HepG2 (cell line): ENCODE data around the gene COBL. TPM values are rescaled to one million over a fixed set of nuclear protein-coding genes. Genes with fewer than 3 reads are reported as not detected.

ENCODE experiments used
- ATAC-seq: fragments of 200-7000 bp; cut with Tn5 transposase; 3 replicates; pipeline ENCODE4 v1.9.1; 2020; ENCODE audit warnings: mild to moderate bottlenecking, moderate library complexity
- BruUV-seq: library from RNA; stranded (reverse); fragments of 400-500 nt; replicated peaks from 2 replicates; lab custom pipeline; 2021; lab: Mats Ljungman, UMichigan
- CTCF ChIA-PET: fragments of 300-600 bp; formaldehyde crosslinking; extraction: SDS; loops from one replicate; lab custom pipeline; 2021; ENCODE audit warnings: low total read pairs, inconsistent platforms, low intra/inter-chr PET ratio; lab: Yijun Ruan, JAX
- POLR2A ChIA-PET: fragments of 350-600 bp; sonication (Branson Sonifier 250); formaldehyde crosslinking; loops from one replicate; lab custom pipeline; 2020; ENCODE audit warnings: antibody characterized with exemption, inconsistent platforms; lab: Yijun Ruan, JAX
- DNase-seq: peaks from one replicate; pipeline ENCODE4 v3.0.0-alpha.2; 2015; ENCODE audit warnings: low spot score
- FAIRE-seq: peaks from 3 replicates; lab custom pipeline; 2011; peaks lifted over from hg19 to GRCh38; lab: Jason Lieb, UNC
- H2AFZ ChIP-seq: one replicate; pipeline ENCODE4 v1.6.1; 2011; ENCODE audit warnings: low read length, inconsistent platforms
- H3K27ac ChIP-seq: fragments of 300-600 bp; 3 replicates; pipeline ENCODE4 v1.8.0; 2011; ENCODE audit warnings: mixed run types, mild to moderate bottlenecking, mixed read lengths, low read length, inconsistent platforms; ENCODE audit not compliant: insufficient read depth; ENCODE audit errors: extremely low read length
- H3K27me3 ChIP-seq, 2 experiments: fragments of 200-600 bp in 1 of 2; 2 replicates in 1 of 2; 3 replicates in 1 of 2; pipeline versions ENCODE4 v1.6.0 to v1.8.0; 2011; ENCODE audit warnings: low read length in 2 of 2, mild to moderate bottlenecking in 2 of 2, moderate library complexity in 2 of 2, inconsistent platforms in 1 of 2; ENCODE audit not compliant: insufficient read depth in 2 of 2, control insufficient read depth in 1 of 2
- H3K36me3 ChIP-seq, 2 experiments: fragments of 200-600 bp in 1 of 2; replicated peaks in 1 of 2; 2 replicates in 1 of 2; 3 replicates in 1 of 2; pipeline versions ENCODE4 v1.5.1 to v1.8.0; 2011; ENCODE audit warnings: low read length in 2 of 2, inconsistent platforms in 1 of 2; ENCODE audit not compliant: insufficient read depth in 2 of 2, control insufficient read depth in 1 of 2
- H3K4me1 ChIP-seq: 2 replicates; pipeline ENCODE4 v1.5.1; 2012; ENCODE audit warnings: low read length, inconsistent platforms; ENCODE audit not compliant: insufficient read depth
- H3K4me2 ChIP-seq: 2 replicates; pipeline ENCODE4 v1.6.0; 2011; ENCODE audit warnings: low read depth, low read length, inconsistent platforms
- H3K4me3 ChIP-seq, 3 experiments: fragments of 200-600 bp in 1 of 3; sonication (generic), shearing (Covaris generic) in 1 of 3; replicated peaks in 1 of 3; 2 replicates each; pipeline ENCODE4 v1.5.1; 2011 to 2016; ENCODE audit warnings: low read length in 3 of 3, inconsistent platforms in 2 of 3, low read depth in 2 of 3, mild to moderate bottlenecking in 2 of 3, control low read depth in 1 of 3, mixed read lengths in 1 of 3; ENCODE audit not compliant: insufficient read depth in 1 of 3
- H3K79me2 ChIP-seq: one replicate; pipeline ENCODE4 v1.6.1; 2011; ENCODE audit warnings: low read length, inconsistent platforms; ENCODE audit not compliant: insufficient read depth
- H3K9ac ChIP-seq: 2 replicates; pipeline ENCODE4 v1.6.0; 2011; ENCODE audit warnings: mild to moderate bottlenecking, low read depth, low read length, inconsistent platforms; ENCODE audit not compliant: insufficient read depth
- H3K9me3 ChIP-seq: 2 replicates; pipeline ENCODE4 v1.5.1; 2012; ENCODE audit warnings: mild to moderate bottlenecking, low read length
- H4K20me1 ChIP-seq: 2 replicates; pipeline ENCODE4 v1.6.0; 2011; ENCODE audit warnings: inconsistent platforms, mild to moderate bottlenecking, low read length, moderate library complexity; ENCODE audit not compliant: insufficient read depth
- FOXM1 ChIP-seq: sonication (generic); formaldehyde crosslinking; IDR thresholded peaks from 2 replicates; pipeline ENCODE4 v1.5.0; 2020; ENCODE audit warnings: missing genetic modification reagents
- GFI1 ChIP-seq: sonication (generic); formaldehyde crosslinking; IDR thresholded peaks from 2 replicates; pipeline ENCODE4 v1.5.0; 2020; ENCODE audit warnings: missing genetic modification reagents, mild to moderate bottlenecking, borderline replicate concordance
- HDAC1 ChIP-seq: sonication (generic); formaldehyde crosslinking; IDR thresholded peaks from 2 replicates; pipeline ENCODE4 v1.5.1; 2020; ENCODE audit warnings: mild to moderate bottlenecking, missing genetic modification reagents
- HNRNPLL ChIP-seq: fragments of 200-400 bp; formaldehyde crosslinking; IDR thresholded peaks from 2 replicates; pipeline ENCODE4 v1.6.1; 2017; ENCODE audit warnings: mild to moderate bottlenecking, low read depth, low read length; ENCODE audit not compliant: poor library complexity, severe bottlenecking
- KLF16 ChIP-seq, 2 experiments: sonication (generic) in 1 of 2; formaldehyde crosslinking in 1 of 2; IDR thresholded peaks; 2 replicates each; pipeline versions ENCODE4 v1.6.1 to v1.8.0; 2016 to 2023; ENCODE audit warnings: missing genetic modification reagents in 2 of 2, missing compliant biosample characterization in 1 of 2
- LRRFIP1 ChIP-seq: sonication (generic); formaldehyde crosslinking; conservative IDR thresholded peaks from 2 replicates; pipeline ENCODE4 v1.4.0; 2020; ENCODE audit warnings: missing genetic modification reagents
- NFKB2 ChIP-seq: sonication (generic); formaldehyde crosslinking; IDR thresholded peaks from 2 replicates; pipeline ENCODE4 v1.4.0; 2020; ENCODE audit warnings: missing genetic modification reagents, borderline replicate concordance
- PITX1 ChIP-seq: sonication (generic); formaldehyde crosslinking; IDR thresholded peaks from 2 replicates; pipeline ENCODE4 v1.5.1; 2020; ENCODE audit warnings: mild to moderate bottlenecking, missing genetic modification reagents
- SPEN ChIP-seq: sonication (generic); formaldehyde crosslinking; IDR thresholded peaks from 2 replicates; pipeline ENCODE4 v1.5.1; 2020; ENCODE audit warnings: low read depth, mild to moderate bottlenecking, missing genetic modification reagents
- TAF15 ChIP-seq: fragments of 200-400 bp; formaldehyde crosslinking; IDR thresholded peaks from one replicate; pipeline ENCODE4 v1.6.1; 2018; ENCODE audit warnings: mild to moderate bottlenecking, low read depth, low read length; ENCODE audit not compliant: poor library complexity, severe bottlenecking
- TFDP1 ChIP-seq: IDR thresholded peaks from 2 replicates; pipeline ENCODE4 v1.6.1; 2016; ENCODE audit warnings: missing compliant biosample characterization, missing genetic modification reagents, borderline replicate concordance
- TIGD3 ChIP-seq: sonication (generic); formaldehyde crosslinking; IDR thresholded peaks from 2 replicates; pipeline ENCODE4 v1.5.1; 2020; ENCODE audit warnings: mild to moderate bottlenecking, missing genetic modification reagents, borderline replicate concordance
- ZFP36 ChIP-seq: fragments of 150-350 bp; IDR thresholded peaks from 2 replicates; pipeline ENCODE4 v1.6.1; 2018; ENCODE audit warnings: borderline replicate concordance, low read length, low read depth; ENCODE audit not compliant: partially characterized antibody
- WGBS: methylation state at CpG from one replicate; pipeline ENCODE4 v1.1.6; 2017; ENCODE audit warnings: low lambda C conversion rate; 5-methylcytosine and 5-hydroxymethylcytosine counted together
- in situ Hi-C: cut with HindIII; loops from 2 replicates; pipeline ENCODE4 v1.10.0; 2017; ENCODE audit warnings: low pct_unique_long_range_greater_than_20kb; ENCODE audit not compliant: extremely low pct_ligation_motif_present
- intact Hi-C: fragments of 100-400 bp; cut with micrococcal nuclease; formaldehyde crosslinking; loops from one replicate; pipeline ENCODE4 v1.10.0; 2022; ENCODE audit not compliant: unreplicated experiment
- polyA plus RNA-seq, 8 experiments: library from polyadenylated mRNA; depleted of rRNA in 3 of 8; stranded (reverse) in 7 of 8; unstranded in 1 of 8; fragments of >200 nt; fragmentation: Illumina TruSeq in 4 of 8; extraction: Trizol in 4 of 8; gene quantifications; 2 replicates each; pipeline versions ENCODE4 v1.2.1 to v1.2.3, GENCODE V29; 2011 to 2016; ENCODE audit warnings: low read depth in 4 of 8, missing spikeins in 1 of 8, mixed read lengths in 1 of 8; ENCODE audit not compliant: insufficient read depth in 1 of 8
- total RNA-seq, 5 experiments: library from RNA; depleted of rRNA; stranded (reverse); fragments of >200 nt; fragmentation: Illumina TruSeq; extraction: Trizol; gene quantifications; 2 replicates each; pipeline ENCODE4 v1.2.3, GENCODE V29; 2016; ENCODE audit warnings: low read depth in 1 of 5

The COBL gene
- total and polyA plus RNA-seq, 2 of the 13 experiments (the other 11 are each of a cell fraction or from before 2014, with no cell fraction given) = 3.8 to 4.9 TPM

- ChIA-PET CTCF (no interaction called here), POLR2A (no interaction called here)
- WGBS = 6% methylated on average over 1 of the region's 1 CpG
- Histone ChIP-seq H3K4me2 (no peak overlapping the region), H3K27me3 (no peaks in the 10 kb centered on the region), H3K27ac (no peak overlapping the region), H3K36me3 (no peaks in the 10 kb centered on the region), H3K79me2 (no peaks in the 10 kb centered on the region), H3K4me1 (no peaks in the 10 kb centered on the region), H2AFZ (no peak overlapping the region), H4K20me1 (no peaks in the 10 kb centered on the region), H3K4me3 (no peak overlapping the region), H3K9me3 (no peaks in the 10 kb centered on the region), H3K9ac (no peak overlapping the region)
- intact Hi-C loops = no loop called here
- no TSS peak for BruUV-seq
- TF ChIP-seq FOXM1 = no peak
- no peak for TF ChIP-seq TAF15
- no peak for TF ChIP-seq HDAC1
- TF ChIP-seq PITX1 (CRISPR knock-in tag) = no peak
- TF ChIP-seq TFDP1 (CRISPR knock-in tag) = no peak
- DNase-seq (no peak), FAIRE-seq (no peak), ATAC-seq (no peak)
- in situ Hi-C loops = no loop called here
Observed at GRCh38 chr7:50977421-50977820, 339.2 kb downstream of the COBL start.

- DNase-seq (no peak), ATAC-seq (no peak), FAIRE-seq (no peak)
- H3K9me3 ChIP-seq = no peaks in the 10 kb centered on the region
- no peak overlapping the region for H3K4me2 ChIP-seq
- H3K27ac ChIP-seq = no peak overlapping the region
- WGBS = 33% methylated on average over 4 of the region's 4 CpGs
- no TSS peak for BruUV-seq
- no peaks in the 10 kb centered on the region for H3K4me1 ChIP-seq
- H3K79me2 ChIP-seq = no peaks in the 10 kb centered on the region
- intact Hi-C loops (no loop called here), in situ Hi-C loops (no loop called here)
- no peak overlapping the region for H3K4me3 ChIP-seq
- no peaks in the 10 kb centered on the region for H4K20me1 ChIP-seq
- ChIA-PET CTCF (no interaction called here), POLR2A (no interaction called here)
- H3K36me3 ChIP-seq = no peaks in the 10 kb centered on the region
- no peaks in the 10 kb centered on the region for H3K27me3 ChIP-seq
- no peak overlapping the region for H3K9ac ChIP-seq
- H2AFZ ChIP-seq = no peak overlapping the region
- TF ChIP-seq TIGD3 (CRISPR knock-in tag) (no peak), ZFP36 (no peak), KLF16 (CRISPR knock-in tag; IDR thresholded peaks at IDR 0.05) (no peak), SPEN (CRISPR knock-in tag) (no peak), NFKB2 (CRISPR knock-in tag) (no peak), HNRNPLL (no peak), LRRFIP1 (CRISPR knock-in tag) (no peak), GFI1 (CRISPR knock-in tag) (no peak)
Observed at GRCh38 chr7:50976064-50976463, 340.5 kb downstream of the COBL start.
